ENCODE measurements around the gene FBXW7.

The FBXW7 gene

GRCh38 chr4:152516156-152516555, 19.7 kb downstream of the FBXW7 start (continued):
- TF ChIP-seq ZFP41 (tag by site-specific recombination; IDR thresholded peaks at IDR 0.05; ENCODE audit: borderline replicate concordance) = no peak
- no peak for TF ChIP-seq ZSCAN4 (tag by site-specific recombination; IDR thresholded peaks at IDR 0.05)
- no peak for TF ChIP-seq ZNF426 (tag by site-specific recombination; IDR thresholded peaks at IDR 0.05)
- no peak for TF ChIP-seq ZNF121 (tag by site-specific recombination; IDR thresholded peaks at IDR 0.05)
- TF ChIP-seq, protein P1, sequence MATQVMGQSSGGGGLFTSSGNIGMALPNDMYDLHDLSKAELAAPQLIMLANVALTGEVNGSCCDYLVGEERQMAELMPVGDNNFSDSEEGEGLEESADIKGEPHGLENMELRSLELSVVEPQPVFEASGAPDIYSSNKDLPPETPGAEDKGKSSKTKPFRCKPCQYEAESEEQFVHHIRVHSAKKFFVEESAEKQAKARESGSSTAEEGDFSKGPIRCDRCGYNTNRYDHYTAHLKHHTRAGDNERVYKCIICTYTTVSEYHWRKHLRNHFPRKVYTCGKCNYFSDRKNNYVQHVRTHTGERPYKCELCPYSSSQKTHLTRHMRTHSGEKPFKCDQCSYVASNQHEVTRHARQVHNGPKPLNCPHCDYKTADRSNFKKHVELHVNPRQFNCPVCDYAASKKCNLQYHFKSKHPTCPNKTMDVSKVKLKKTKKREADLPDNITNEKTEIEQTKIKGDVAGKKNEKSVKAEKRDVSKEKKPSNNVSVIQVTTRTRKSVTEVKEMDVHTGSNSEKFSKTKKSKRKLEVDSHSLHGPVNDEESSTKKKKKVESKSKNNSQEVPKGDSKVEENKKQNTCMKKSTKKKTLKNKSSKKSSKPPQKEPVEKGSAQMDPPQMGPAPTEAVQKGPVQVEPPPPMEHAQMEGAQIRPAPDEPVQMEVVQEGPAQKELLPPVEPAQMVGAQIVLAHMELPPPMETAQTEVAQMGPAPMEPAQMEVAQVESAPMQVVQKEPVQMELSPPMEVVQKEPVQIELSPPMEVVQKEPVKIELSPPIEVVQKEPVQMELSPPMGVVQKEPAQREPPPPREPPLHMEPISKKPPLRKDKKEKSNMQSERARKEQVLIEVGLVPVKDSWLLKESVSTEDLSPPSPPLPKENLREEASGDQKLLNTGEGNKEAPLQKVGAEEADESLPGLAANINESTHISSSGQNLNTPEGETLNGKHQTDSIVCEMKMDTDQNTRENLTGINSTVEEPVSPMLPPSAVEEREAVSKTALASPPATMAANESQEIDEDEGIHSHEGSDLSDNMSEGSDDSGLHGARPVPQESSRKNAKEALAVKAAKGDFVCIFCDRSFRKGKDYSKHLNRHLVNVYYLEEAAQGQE (tag by site-specific recombination; IDR thresholded peaks at IDR 0.05) = no peak
- TF ChIP-seq ZNF214 (tag by site-specific recombination; IDR thresholded peaks at IDR 0.05; ENCODE audit: borderline replicate concordance) = no peak
- no peak for TF ChIP-seq ZNF777 (tag by site-specific recombination; IDR thresholded peaks at IDR 0.05; ENCODE audit: borderline replicate concordance)
- TF ChIP-seq ZBTB48 (tag by site-specific recombination; IDR thresholded peaks at IDR 0.05) = peak; percentile 47; the same call in 1 of the 2 replicates
- TF ChIP-seq SP3 (tag by site-specific recombination; IDR thresholded peaks at IDR 0.05) = no peak
- no peak for TF ChIP-seq ZNF660 (tag by site-specific recombination; IDR thresholded peaks at IDR 0.05)
- TF ChIP-seq ZBTB17 (tag by site-specific recombination; IDR thresholded peaks at IDR 0.05) = peak; percentile 95
- TF ChIP-seq, protein P2, sequence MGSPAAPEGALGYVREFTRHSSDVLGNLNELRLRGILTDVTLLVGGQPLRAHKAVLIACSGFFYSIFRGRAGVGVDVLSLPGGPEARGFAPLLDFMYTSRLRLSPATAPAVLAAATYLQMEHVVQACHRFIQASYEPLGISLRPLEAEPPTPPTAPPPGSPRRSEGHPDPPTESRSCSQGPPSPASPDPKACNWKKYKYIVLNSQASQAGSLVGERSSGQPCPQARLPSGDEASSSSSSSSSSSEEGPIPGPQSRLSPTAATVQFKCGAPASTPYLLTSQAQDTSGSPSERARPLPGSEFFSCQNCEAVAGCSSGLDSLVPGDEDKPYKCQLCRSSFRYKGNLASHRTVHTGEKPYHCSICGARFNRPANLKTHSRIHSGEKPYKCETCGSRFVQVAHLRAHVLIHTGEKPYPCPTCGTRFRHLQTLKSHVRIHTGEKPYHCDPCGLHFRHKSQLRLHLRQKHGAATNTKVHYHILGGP (tag by site-specific recombination; IDR thresholded peaks at IDR 0.05) = no peak
- peak; percentile 25; the same call in 1 of the 2 replicates for TF ChIP-seq ZNF394 (tag by site-specific recombination; IDR thresholded peaks at IDR 0.05; ENCODE audit: borderline replicate concordance)
- TF ChIP-seq ZNF354C (tag by site-specific recombination; IDR thresholded peaks at IDR 0.05; ENCODE audit: borderline replicate concordance, low read depth) = no peak
- peak; percentile 41; the same call in 1 of the 2 replicates for TF ChIP-seq SCRT2 (tag by site-specific recombination; IDR thresholded peaks at IDR 0.05)
- no peak for TF ChIP-seq ZNF248 (tag by site-specific recombination; IDR thresholded peaks at IDR 0.05)
- TF ChIP-seq SETDB1 (IDR thresholded peaks at IDR 0.05; ENCODE audit: insufficient read length, low read length) = no peak

- TF ChIP-seq SCRT1 (tag by site-specific recombination; IDR thresholded peaks at IDR 0.05; ENCODE audit: borderline replicate concordance) = no peak
- no peak for TF ChIP-seq ZNF792 (tag by site-specific recombination; IDR thresholded peaks at IDR 0.05)
- TF ChIP-seq RBAK (tag by site-specific recombination; IDR thresholded peaks at IDR 0.05) = no peak
- no peak for TF ChIP-seq ZNF660 (tag by site-specific recombination; IDR thresholded peaks at IDR 0.05)
- no peak for TF ChIP-seq ZNF18 (tag by site-specific recombination; IDR thresholded peaks at IDR 0.05)
- TF ChIP-seq ZBTB11 (tag by site-specific recombination; conservative IDR thresholded peaks at IDR 0.05; ENCODE audit: low read depth) = no peak
- TF ChIP-seq, protein P3, sequence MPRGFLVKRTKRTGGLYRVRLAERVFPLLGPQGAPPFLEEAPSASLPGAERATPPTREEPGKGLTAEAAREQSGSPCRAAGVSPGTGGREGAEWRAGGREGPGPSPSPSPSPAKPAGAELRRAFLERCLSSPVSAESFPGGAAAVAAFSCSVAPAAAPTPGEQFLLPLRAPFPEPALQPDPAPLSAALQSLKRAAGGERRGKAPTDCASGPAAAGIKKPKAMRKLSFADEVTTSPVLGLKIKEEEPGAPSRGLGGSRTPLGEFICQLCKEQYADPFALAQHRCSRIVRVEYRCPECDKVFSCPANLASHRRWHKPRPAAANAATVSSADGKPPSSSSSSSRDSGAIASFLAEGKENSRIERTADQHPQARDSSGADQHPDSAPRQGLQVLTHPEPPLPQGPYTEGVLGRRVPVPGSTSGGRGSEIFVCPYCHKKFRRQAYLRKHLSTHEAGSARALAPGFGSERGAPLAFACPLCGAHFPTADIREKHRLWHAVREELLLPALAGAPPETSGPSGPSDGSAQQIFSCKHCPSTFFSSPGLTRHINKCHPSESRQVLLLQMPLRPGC (tag by site-specific recombination; IDR thresholded peaks at IDR 0.05) = no peak
- Histone ChIP-seq H3K9me3 (ENCODE audit: control insufficient read depth, insufficient read depth, low read depth, low read length) (no peaks in the 10 kb centered on the region), H3K27ac (ENCODE audit: extremely low read depth, low read depth, low read length) (no peak overlapping the region), H3K4me1 (ENCODE audit: control insufficient read depth, insufficient read depth, low read length) (peaks cover 6% of the 10 kb centered on the region; the same call in 1 of the 2 replicates), H3K4me3 (ENCODE audit: low read depth, low read length) (no peak overlapping the region), H3K36me3 (ENCODE audit: control insufficient read depth in 2 of 2, insufficient read depth in 1 of 2, low read length in 2 of 2) (no peaks in the 10 kb centered on the region)
- ChIA-PET POLR2A (no interaction called here), CTCF (interaction anchor here (0.6 to 1.2 kb wide), 4 partner anchors 14 to 151 kb away, joined by 3 to 5 read pairs (median 3); no protein-coding TSS in a partner anchor)
Observed at GRCh38 chr4:152515678-152516077, 20.2 kb downstream of the FBXW7 start.
